Hepatocyte (in vitro differentiated cells): ENCODE data around the gene SLC25A14. TPM values are rescaled to one million over a fixed set of nuclear protein-coding genes. Genes with fewer than 3 reads are reported as not detected.
A peak's percentile ranks its signal among the peaks of the same experiment; 100 is the strongest.

Experiments used
- DNase-seq: peaks from one replicate; pipeline ENCODE4 v3.0.0-alpha.2; 2016; ENCODE audit warnings: low spot score
- H2AFZ ChIP-seq: fragments of 200-600 bp; sonication (generic); 2 replicates; pipeline ENCODE4 v1.6.0; 2016; ENCODE audit warnings: antibody characterized with exemption, mild to moderate bottlenecking
- H3K27ac ChIP-seq: fragments of 200-600 bp; sonication (generic); 2 replicates; pipeline ENCODE4 v1.5.1; 2016; ENCODE audit warnings: mild to moderate bottlenecking
- H3K27me3 ChIP-seq: fragments of 200-600 bp; sonication (generic); 2 replicates; pipeline ENCODE4 v1.6.1; 2016
- H3K36me3 ChIP-seq: fragments of 200-600 bp; sonication (generic); replicated peaks from 2 replicates; pipeline ENCODE4 v1.5.1; 2016; ENCODE audit warnings: low read depth; ENCODE audit not compliant: insufficient read depth
- H3K4me1 ChIP-seq: fragments of 200-600 bp; sonication (generic); 2 replicates; pipeline ENCODE4 v1.5.1; 2016; ENCODE audit warnings: mild to moderate bottlenecking, moderate library complexity; ENCODE audit not compliant: insufficient read depth
- H3K4me2 ChIP-seq: fragments of 200-600 bp; sonication (generic); 2 replicates; pipeline ENCODE4 v1.6.0; 2016
- H3K4me3 ChIP-seq: fragments of 200-600 bp; sonication (generic); 2 replicates; pipeline ENCODE4 v1.5.1; 2016; ENCODE audit warnings: mild to moderate bottlenecking
- H3K79me2 ChIP-seq: fragments of 200-600 bp; sonication (generic); 2 replicates; pipeline ENCODE4 v1.6.0; 2017; ENCODE audit warnings: mild to moderate bottlenecking
- H3K9me2 ChIP-seq: fragments of 200-600 bp; sonication (generic); replicated peaks from 2 replicates; pipeline ENCODE4 v1.6.0; 2017; ENCODE audit warnings: mild to moderate bottlenecking; ENCODE audit not compliant: insufficient read depth
- H3K9me3 ChIP-seq: fragments of 200-600 bp; sonication (generic); 2 replicates; pipeline ENCODE4 v1.5.1; 2016; ENCODE audit warnings: low read depth, mild to moderate bottlenecking
- H4K20me1 ChIP-seq: fragments of 200-600 bp; sonication (generic); 2 replicates; pipeline ENCODE4 v1.6.0; 2016; ENCODE audit warnings: mild to moderate bottlenecking; ENCODE audit not compliant: insufficient read depth, poor library complexity, severe bottlenecking
- CTCF ChIP-seq: fragments of 200-600 bp; sonication (generic); IDR thresholded peaks from 2 replicates; pipeline ENCODE4 v1.5.1; 2016; ENCODE audit warnings: antibody characterized with exemption, mild to moderate bottlenecking; ENCODE audit not compliant: poor library complexity
- EZH2 ChIP-seq: fragments of 200-600 bp; sonication (generic); IDR thresholded peaks from 2 replicates; pipeline ENCODE4 v1.6.1; 2016; ENCODE audit warnings: antibody characterized with exemption, mild to moderate bottlenecking, borderline replicate concordance
- EZH2phosphoT487 ChIP-seq: fragments of 200-600 bp; sonication (generic); IDR thresholded peaks from one replicate; pipeline ENCODE4 v1.6.1; 2018; ENCODE audit warnings: antibody characterized with exemption, mild to moderate bottlenecking, low read depth, moderate library complexity; ENCODE audit not compliant: unreplicated experiment, severe bottlenecking
- WGBS: methylation state at CpG from one replicate; pipeline ENCODE4 v1.1.6; 2016; ENCODE audit warnings: low lambda C conversion rate; ENCODE audit errors: missing lambda C conversion rate; 5-methylcytosine and 5-hydroxymethylcytosine counted together
- polyA plus RNA-seq: library from polyadenylated mRNA; unstranded; fragments of >200 nt; fragmentation: Nextera tagmentation; extraction: Ambion mirVana; gene quantifications from 2 replicates; pipeline ENCODE4 v1.2.1, GENCODE V29; 2016
- total RNA-seq: library from RNA; depleted of rRNA; stranded (reverse); fragments of >200 nt; gene quantifications from 2 replicates; pipeline ENCODE4 v1.2.3, GENCODE V29; 2014

The SLC25A14 gene
- total and polyA plus RNA-seq, 2 experiments from 2014 or later: 16.0 to 18.9 TPM

GRCh38 chrX:130402208-130402684 is 62.5 kb downstream of the SLC25A14 start:
- Histone ChIP-seq H3K9me2 (no peaks in the 10 kb centered on the region), H4K20me1 (no peaks in the 10 kb centered on the region), H3K27ac (peak overlapping the region; percentile 18), H3K4me3 (peak overlapping the region; percentile 39), H3K4me1 (peaks cover 3% of the 10 kb centered on the region), H2AFZ (peak overlapping the region; percentile 61), H3K27me3 (no peaks in the 10 kb centered on the region), H3K9me3 (no peaks in the 10 kb centered on the region), H3K4me2 (peak overlapping the region; percentile 79), H3K79me2 (peaks cover 9% of the 10 kb centered on the region), H3K36me3 (no peaks in the 10 kb centered on the region)
- TF ChIP-seq CTCF (no peak), EZH2phosphoT487 (no peak), EZH2 (no peak)
- no peak for DNase-seq
- WGBS: 44% methylated on average over 12 of the region's 13 CpGs

GRCh38 chrX:130413415-130413814 is 73.7 kb downstream of the SLC25A14 start:
- Histone ChIP-seq H3K4me3 (no peak overlapping the region), H3K9me3 (no peaks in the 10 kb centered on the region), H3K79me2 (no peaks in the 10 kb centered on the region), H2AFZ (no peak overlapping the region), H3K4me2 (no peak overlapping the region), H3K27me3 (no peaks in the 10 kb centered on the region), H3K4me1 (no peaks in the 10 kb centered on the region), H3K27ac (no peak overlapping the region), H3K9me2 (no peaks in the 10 kb centered on the region), H4K20me1 (no peaks in the 10 kb centered on the region), H3K36me3 (no peaks in the 10 kb centered on the region)
- DNase-seq: no peak
- no peak for TF ChIP-seq EZH2phosphoT487
- no peak for TF ChIP-seq CTCF
- 71% methylated on average over 2 of the region's 2 CpGs for WGBS

GRCh38 chrX:130414800-130415199 is 75.1 kb downstream of the SLC25A14 start:
- 96% methylated on average over 5 of the region's 5 CpGs for WGBS
- DNase-seq: no peak
- no peak overlapping the region for H3K4me3 ChIP-seq

More at GRCh38 chrX:130414800-130415199, 75.1 kb downstream of the SLC25A14 start:
- no peaks in the 10 kb centered on the region for H3K79me2 ChIP-seq
- H2AFZ ChIP-seq: no peak overlapping the region
- no peaks in the 10 kb centered on the region for H3K9me3 ChIP-seq
- H3K27me3 ChIP-seq: no peaks in the 10 kb centered on the region
- no peak overlapping the region for H3K4me2 ChIP-seq
- no peaks in the 10 kb centered on the region for H3K36me3 ChIP-seq
- H3K4me1 ChIP-seq: no peaks in the 10 kb centered on the region
- no peaks in the 10 kb centered on the region for H4K20me1 ChIP-seq
- H3K27ac ChIP-seq: no peak overlapping the region
- TF ChIP-seq EZH2 (no peak), CTCF (no peak), EZH2phosphoT487 (no peak)
- H3K9me2 ChIP-seq: no peaks in the 10 kb centered on the region
